GM23338 (cell line): ENCODE data around the gene ACTR8. TPM values are rescaled to one million over a fixed set of nuclear protein-coding genes. Genes with fewer than 3 reads are reported as not detected.
A peak's percentile ranks its signal among the peaks of the same experiment; 100 is the strongest.

Source experiments
- ATAC-seq: fragments of 200-7000 bp; cut with Tn5 transposase; 3 replicates; pipeline ENCODE4 v1.9.1; 2020
- DNase-seq: peaks from one replicate; pipeline ENCODE4 v3.0.0-alpha.2; 2015; ENCODE audit warnings: low spot score
- H2AFZ ChIP-seq: fragments of 200-600 bp; sonication (generic); 2 replicates; pipeline ENCODE4 v1.8.0; 2016; ENCODE audit warnings: antibody characterized with exemption, mild to moderate bottlenecking, moderate library complexity
- H3F3A ChIP-seq: fragments of 200-600 bp; sonication (generic); replicated peaks from 2 replicates; pipeline ENCODE4 v1.8.0; 2017; ENCODE audit warnings: antibody characterized with exemption, mixed run types, low read depth
- H3K27ac ChIP-seq: fragments of 200-600 bp; sonication (generic); 2 replicates; pipeline ENCODE4 v1.6.1; 2016; ENCODE audit warnings: low read depth
- H3K27me3 ChIP-seq: fragments of 200-600 bp; sonication (generic); 2 replicates; pipeline ENCODE4 v1.8.0; 2016; ENCODE audit warnings: mild to moderate bottlenecking, mixed run types, moderate library complexity; ENCODE audit not compliant: insufficient read depth
- H3K36me3 ChIP-seq: fragments of 200-600 bp; sonication (generic); 2 replicates; pipeline ENCODE4 v1.8.0; 2016; ENCODE audit warnings: mild to moderate bottlenecking; ENCODE audit not compliant: insufficient read depth
- H3K4me1 ChIP-seq: fragments of 200-600 bp; sonication (generic); 2 replicates; pipeline ENCODE4 v1.8.0; 2016; ENCODE audit warnings: mild to moderate bottlenecking, moderate library complexity; ENCODE audit not compliant: insufficient read depth
- H3K4me2 ChIP-seq: fragments of 200-600 bp; sonication (generic); 2 replicates; pipeline ENCODE4 v1.7.1; 2017; ENCODE audit warnings: mixed run types
- H3K4me3 ChIP-seq: fragments of 200-600 bp; sonication (generic); 2 replicates; pipeline ENCODE4 v1.6.1; 2016; ENCODE audit warnings: mixed run types
- H3K79me2 ChIP-seq: fragments of 200-600 bp; sonication (generic); replicated peaks from 2 replicates; pipeline ENCODE4 v1.8.0; 2017; ENCODE audit warnings: mild to moderate bottlenecking; ENCODE audit not compliant: insufficient read depth
- H3K9me2 ChIP-seq: fragments of 200-600 bp; sonication (generic); 2 replicates; pipeline ENCODE4 v1.8.0; 2017; ENCODE audit not compliant: insufficient read depth
- H4K20me1 ChIP-seq: fragments of 200-600 bp; sonication (generic); replicated peaks from 2 replicates; pipeline ENCODE4 v1.8.0; 2017; ENCODE audit warnings: mild to moderate bottlenecking; ENCODE audit not compliant: insufficient read depth
- H3K27ac Mint-ChIP-seq: 2 replicates; pipeline ENCODE4 v1.8.0; 2020; ENCODE audit warnings: inconsistent platforms, mild to moderate bottlenecking, moderate library complexity, mixed read lengths
- H3K27me3 Mint-ChIP-seq: 3 replicates; pipeline ENCODE4 v1.8.0; 2022; ENCODE audit warnings: low read depth, mild to moderate bottlenecking, moderate library complexity, mixed read lengths, inconsistent platforms; ENCODE audit not compliant: insufficient read depth, poor library complexity
- H3K36me3 Mint-ChIP-seq: 3 replicates; pipeline ENCODE4 v1.8.0; 2021; ENCODE audit warnings: low read depth, mild to moderate bottlenecking, inconsistent platforms, moderate library complexity, mixed read lengths
- H3K4me1 Mint-ChIP-seq: 3 replicates; pipeline ENCODE4 v1.8.0; 2020; ENCODE audit warnings: mild to moderate bottlenecking, inconsistent platforms, mixed read lengths
- H3K4me3 Mint-ChIP-seq: 3 replicates; pipeline ENCODE4 v1.8.0; 2021; ENCODE audit warnings: moderate library complexity, mild to moderate bottlenecking, inconsistent platforms, mixed read lengths
- H3K9me3 Mint-ChIP-seq: 3 replicates; pipeline ENCODE4 v1.8.0; 2020; ENCODE audit warnings: moderate library complexity, mild to moderate bottlenecking, inconsistent platforms, mixed read lengths
- CREB1 ChIP-seq: fragments of 250-450 bp; sonication (Bioruptor Pico); IDR thresholded peaks from 2 replicates; pipeline ENCODE4 v1.5.0; 2020; ENCODE audit warnings: low read depth, mild to moderate bottlenecking, moderate library complexity
- ETS1 ChIP-seq: IDR thresholded peaks from 2 replicates; pipeline ENCODE4 v1.6.1; 2016; ENCODE audit warnings: antibody characterized with exemption
- EZH2 ChIP-seq: fragments of 200-600 bp; sonication (generic); IDR thresholded peaks from one replicate; pipeline ENCODE4 v1.8.0; 2017; ENCODE audit warnings: antibody characterized with exemption, mild to moderate bottlenecking, low read depth; ENCODE audit not compliant: unreplicated experiment
- EZH2phosphoT487 ChIP-seq: fragments of 200-600 bp; sonication (generic); IDR thresholded peaks from one replicate; pipeline ENCODE4 v1.8.1; 2018; ENCODE audit warnings: antibody characterized with exemption; ENCODE audit not compliant: unreplicated experiment
- JUNB ChIP-seq: IDR thresholded peaks from one replicate; pipeline ENCODE4 v1.6.1; 2016; ENCODE audit warnings: antibody characterized with exemption; ENCODE audit not compliant: unreplicated experiment
- NANOG ChIP-seq: IDR thresholded peaks from 2 replicates; pipeline ENCODE4 v1.6.1; 2016; ENCODE audit warnings: antibody characterized with exemption, borderline replicate concordance
- POLR2AphosphoS5 ChIP-seq: IDR thresholded peaks from 2 replicates; pipeline ENCODE4 v1.6.1; 2016; ENCODE audit warnings: antibody characterized with exemption, low read depth
- REST ChIP-seq: IDR thresholded peaks from one replicate; pipeline ENCODE4 v1.6.1; 2018; ENCODE audit warnings: antibody characterized with exemption; ENCODE audit not compliant: unreplicated experiment
- STAT1 ChIP-seq: IDR thresholded peaks from one replicate; pipeline ENCODE4 v1.6.1; 2016; ENCODE audit warnings: antibody characterized with exemption; ENCODE audit not compliant: unreplicated experiment
- ZNF114 ChIP-seq: fragments of 250-450 bp; sonication (Bioruptor Pico); IDR thresholded peaks from 2 replicates; pipeline ENCODE4 v1.5.0; 2020; ENCODE audit warnings: mild to moderate bottlenecking, moderate library complexity
- ZNF331 ChIP-seq: fragments of 250-450 bp; sonication (Bioruptor Pico); IDR thresholded peaks from 2 replicates; pipeline ENCODE4 v1.5.0; 2020; ENCODE audit warnings: low read depth, mild to moderate bottlenecking, moderate library complexity
- ZNF462 ChIP-seq: fragments of 250-450 bp; sonication (Bioruptor Pico); IDR thresholded peaks from 2 replicates; pipeline ENCODE4 v1.5.0; 2020; ENCODE audit warnings: mild to moderate bottlenecking, moderate library complexity
- polyA plus RNA-seq: library from polyadenylated mRNA; unstranded; fragments of >200 nt; fragmentation: Nextera tagmentation; extraction: Ambion mirVana; gene quantifications from 2 replicates; pipeline ENCODE4 v1.2.1, GENCODE V29; 2016
- total RNA-seq: library from RNA; depleted of rRNA; stranded (reverse); fragments of >200 nt; shearing (Covaris generic); gene quantifications from 2 replicates; pipeline ENCODE4 v1.2.3, GENCODE V29; 2014

The ACTR8 gene
- total and polyA plus RNA-seq, 2 experiments from 2014 or later = 19.8 to 23.0 TPM

- H3K4me3 ChIP-seq = no peak overlapping the region
- Mint-ChIP-seq H3K4me3 (no peak overlapping the region), H3K36me3 (no peaks in the 10 kb centered on the region), H3K4me1 (no peaks in the 10 kb centered on the region), H3K9me3 (no peaks in the 10 kb centered on the region), H3K27me3 (no peaks in the 10 kb centered on the region), H3K27ac (no peak overlapping the region)
- no peaks in the 10 kb centered on the region for H3F3A ChIP-seq
- 0 out of 2 replicates have a peak overlapping the region, but pooled peaks have one; percentile 20 for H2AFZ ChIP-seq
- DNase-seq (no peak), ATAC-seq (no peak)
- H3K27me3 ChIP-seq = no peaks in the 10 kb centered on the region
- TF ChIP-seq EZH2phosphoT487 = no peak
- no peak for TF ChIP-seq ZNF114 (CRISPR knock-in tag)
- TF ChIP-seq ETS1 = no peak
- no peak for TF ChIP-seq POLR2AphosphoS5
- TF ChIP-seq EZH2 = no peak
- no peak for TF ChIP-seq ZNF331
- TF ChIP-seq REST = no peak
- TF ChIP-seq NANOG = no peak
- TF ChIP-seq STAT1 = no peak
- no peak for TF ChIP-seq JUNB
- no peak for TF ChIP-seq CREB1 (CRISPR knock-in tag)
- no peaks in the 10 kb centered on the region for H3K36me3 ChIP-seq
- H4K20me1 ChIP-seq = no peaks in the 10 kb centered on the region
- no peaks in the 10 kb centered on the region for H3K4me1 ChIP-seq
- no peak overlapping the region for H3K27ac ChIP-seq
- no peaks in the 10 kb centered on the region for H3K9me2 ChIP-seq
- no peaks in the 10 kb centered on the region for H3K79me2 ChIP-seq
- no peak overlapping the region for H3K4me2 ChIP-seq
These were observed 18.8 kb upstream of the ACTR8 start for GRCh38 chr3:53900666-53901331.

- H3K4me1 ChIP-seq = no peaks in the 10 kb centered on the region
- no peaks in the 10 kb centered on the region for H3K79me2 ChIP-seq
- no peaks in the 10 kb centered on the region for H3K9me2 ChIP-seq
- H3K27ac Mint-ChIP-seq = no peak overlapping the region
- H3K9me3 Mint-ChIP-seq = no peaks in the 10 kb centered on the region
- H3K4me3 Mint-ChIP-seq = no peak overlapping the region
- no peak overlapping the region for H3K27ac ChIP-seq
- no peak for DNase-seq
- H3K36me3 ChIP-seq = no peaks in the 10 kb centered on the region
- no peaks in the 10 kb centered on the region for H3K27me3 Mint-ChIP-seq
- H3K27me3 ChIP-seq = 0 out of 2 replicates have a peak, but pooled peaks cover 4% of the 10 kb centered on the region
- H3K4me2 ChIP-seq = no peak overlapping the region
- H3K4me3 ChIP-seq = no peak overlapping the region
- H3K36me3 Mint-ChIP-seq = no peaks in the 10 kb centered on the region
- H3F3A ChIP-seq = no peaks in the 10 kb centered on the region
- H4K20me1 ChIP-seq = no peaks in the 10 kb centered on the region
- peak overlapping the region; percentile 88 for H2AFZ ChIP-seq
- no peak for ATAC-seq
- H3K4me1 Mint-ChIP-seq = no peaks in the 10 kb centered on the region
- TF ChIP-seq CREB1 (CRISPR knock-in tag) (no peak), ZNF462 (no peak)
These were observed 17.8 kb upstream of the ACTR8 start for GRCh38 chr3:53899750-53900149.
